Heart left ventricle (tissue), 13 donors: ENCODE results near the gene ZNF493.

Experiments used
- POLR2A ChIP-seq, 2 donors: fragments of 450-650 bp; IDR thresholded peaks; one replicate each; pipeline ENCODE4 v1.6.1; 2017; ENCODE audit warnings: antibody characterized with exemption in 2 of 2, mild to moderate bottlenecking in 2 of 2, moderate library complexity in 2 of 2
- TF ChIP-seq, protein P1 (sequence below), 12 donors: fragments of 200-600 bp; sonication (generic) in 4 of 12; IDR thresholded peaks; one replicate each; pipeline versions ENCODE4 v1.5.0 to v1.8.0; 2018 to 2022; ENCODE audit warnings: antibody characterized with exemption in 12 of 12, mild to moderate bottlenecking in 5 of 12
- donor health status: ischemic (EF 13 %, LVEDD 7.1; RV severe dilation, severe dysfunction).
- donor health status: DM: no; HTN: yes; CAD: no.
- donor health status: DM: no; HTN: no; CAD: no.
- donor health status: ischemic (EF 25% LVEDD 6.9; RV normal size, moderate dysfunction).
- donor health status: ischemic (EF 25% LVEDD 5.7; RV mildly dilated, moderate dysfunction).
- donor health status: ischemic (EF 35%, LVEDD 5.7; RV mildly dilated, moderate dysfunction).
- donor health status: nonischemic (EF 11% LVEDD 7.7; RV severe dilation, severe dysfunction).
- donor health status: DM: yes; HTN: yes; CAD: no.
- donor health status: PGD.
- donor health status: ischemic (EF 29% LVEDD 5.4; RV normal size, mild dysfunction).
- donor health status: nonischemic (EF 23%, LVEDD 6.1; RV moderate dilation, normal function).

DNA sequence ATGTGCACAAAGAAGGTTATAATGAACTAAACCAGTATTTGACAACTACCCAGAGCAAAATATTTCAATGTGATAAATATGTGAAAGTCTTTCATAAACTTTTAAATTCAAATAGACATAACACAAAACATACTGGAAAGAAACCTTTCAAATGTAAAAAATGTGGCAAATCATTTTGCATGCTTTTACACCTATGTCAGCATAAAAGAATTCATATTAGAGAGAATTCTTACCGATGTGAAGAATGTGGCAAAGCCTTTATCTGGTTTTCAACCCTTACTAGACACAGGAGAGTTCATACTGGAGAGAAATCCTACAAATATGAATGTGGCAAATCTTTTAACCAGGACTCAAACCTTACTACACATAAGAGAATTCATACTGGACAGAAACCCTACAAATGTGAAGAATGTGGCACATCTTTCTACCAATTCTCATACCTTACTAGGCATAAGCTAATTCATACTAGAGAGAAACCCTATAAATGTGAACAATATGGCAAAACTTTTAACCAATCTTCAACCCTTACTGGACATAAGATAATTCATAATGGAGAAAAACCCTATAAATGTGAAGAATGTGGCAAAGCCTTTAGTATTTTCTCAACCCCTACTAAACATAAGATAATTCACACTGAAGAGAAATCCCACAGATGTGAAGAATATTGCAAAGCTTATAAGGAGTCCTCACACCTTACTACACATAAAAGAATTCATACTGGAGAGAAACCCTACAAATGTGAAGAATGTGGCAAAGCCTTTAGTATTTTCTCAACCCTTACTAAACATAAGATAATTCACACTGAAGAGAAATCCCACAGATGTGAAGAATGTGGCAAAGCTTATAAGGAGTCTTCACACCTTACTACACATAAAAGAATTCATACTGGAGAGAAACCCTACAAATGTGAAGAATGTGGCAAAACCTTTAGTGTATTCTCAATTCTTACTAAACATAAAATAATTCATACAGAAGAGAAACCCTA lies 26.4 kb downstream of the ZNF493 start:
- TF ChIP-seq, protein P1, sequence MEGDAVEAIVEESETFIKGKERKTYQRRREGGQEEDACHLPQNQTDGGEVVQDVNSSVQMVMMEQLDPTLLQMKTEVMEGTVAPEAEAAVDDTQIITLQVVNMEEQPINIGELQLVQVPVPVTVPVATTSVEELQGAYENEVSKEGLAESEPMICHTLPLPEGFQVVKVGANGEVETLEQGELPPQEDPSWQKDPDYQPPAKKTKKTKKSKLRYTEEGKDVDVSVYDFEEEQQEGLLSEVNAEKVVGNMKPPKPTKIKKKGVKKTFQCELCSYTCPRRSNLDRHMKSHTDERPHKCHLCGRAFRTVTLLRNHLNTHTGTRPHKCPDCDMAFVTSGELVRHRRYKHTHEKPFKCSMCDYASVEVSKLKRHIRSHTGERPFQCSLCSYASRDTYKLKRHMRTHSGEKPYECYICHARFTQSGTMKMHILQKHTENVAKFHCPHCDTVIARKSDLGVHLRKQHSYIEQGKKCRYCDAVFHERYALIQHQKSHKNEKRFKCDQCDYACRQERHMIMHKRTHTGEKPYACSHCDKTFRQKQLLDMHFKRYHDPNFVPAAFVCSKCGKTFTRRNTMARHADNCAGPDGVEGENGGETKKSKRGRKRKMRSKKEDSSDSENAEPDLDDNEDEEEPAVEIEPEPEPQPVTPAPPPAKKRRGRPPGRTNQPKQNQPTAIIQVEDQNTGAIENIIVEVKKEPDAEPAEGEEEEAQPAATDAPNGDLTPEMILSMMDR (IDR thresholded peaks at IDR 0.05) = no peak
- no peak for TF ChIP-seq POLR2A (IDR thresholded peaks at IDR 0.05)
